Measurements from ENCODE around the gene ESPN.
"Not testable (repeated sequence)": the region's sequence is repeated elsewhere in the genome, so short reads cannot be mapped to it uniquely, and the experiment has no call there.

Gene ESPN

GRCh38 chr1:6448749-6449631 is 24.4 kb downstream of the ESPN start:
- no peak for DNase-seq

DNA sequence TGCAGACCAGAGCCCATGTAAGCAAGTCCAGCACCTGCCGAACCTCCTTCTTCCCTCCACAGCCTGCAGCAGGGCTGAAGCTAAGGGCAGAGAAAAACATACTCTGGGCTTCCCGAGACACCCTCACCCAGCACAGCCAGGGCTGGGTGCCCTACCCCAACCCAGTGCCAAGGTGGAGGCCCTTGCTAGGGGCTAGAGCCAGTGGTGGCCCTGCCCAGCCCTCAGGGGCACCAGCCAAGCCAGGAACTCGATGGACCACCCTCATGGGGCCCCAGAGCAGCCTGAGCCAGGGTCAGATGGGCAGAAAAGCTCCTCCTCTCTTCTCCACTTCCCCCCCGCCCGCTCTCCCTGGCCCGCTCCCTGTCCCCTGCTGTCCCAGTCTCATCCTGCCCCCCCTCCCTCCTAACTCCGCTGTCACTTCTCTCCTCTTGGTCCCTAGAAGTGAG is 25.5 kb downstream of the ESPN start:
- no peak for DNase-seq

- not testable (repeated sequence) for DNase-seq
Measured at GRCh38 chr1:6450486-6450885, 25.9 kb downstream of the ESPN start.

DNA sequence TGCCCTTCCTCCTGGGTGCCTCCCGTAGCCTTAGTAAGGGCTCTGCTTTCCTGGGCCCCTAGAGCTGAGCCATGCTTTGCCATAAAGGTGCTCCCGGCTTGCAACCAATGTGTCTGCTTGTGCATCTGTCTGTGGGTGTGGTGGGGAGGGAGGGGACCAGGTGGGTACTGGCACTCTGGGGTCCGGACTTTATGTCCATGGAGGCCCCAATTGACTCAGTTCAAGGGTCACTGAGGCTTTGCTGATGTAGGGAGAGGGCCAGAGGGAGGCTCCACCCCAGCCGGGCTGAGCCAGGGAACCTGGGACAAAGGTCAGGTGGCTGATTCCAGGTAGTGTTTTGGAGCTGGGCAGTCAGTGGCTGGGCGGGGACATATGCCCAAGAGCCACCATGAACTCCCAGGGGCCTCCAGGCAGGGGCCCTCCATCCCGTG is 26.4 kb downstream of the ESPN start:
- DNase-seq: no peak

DNA sequence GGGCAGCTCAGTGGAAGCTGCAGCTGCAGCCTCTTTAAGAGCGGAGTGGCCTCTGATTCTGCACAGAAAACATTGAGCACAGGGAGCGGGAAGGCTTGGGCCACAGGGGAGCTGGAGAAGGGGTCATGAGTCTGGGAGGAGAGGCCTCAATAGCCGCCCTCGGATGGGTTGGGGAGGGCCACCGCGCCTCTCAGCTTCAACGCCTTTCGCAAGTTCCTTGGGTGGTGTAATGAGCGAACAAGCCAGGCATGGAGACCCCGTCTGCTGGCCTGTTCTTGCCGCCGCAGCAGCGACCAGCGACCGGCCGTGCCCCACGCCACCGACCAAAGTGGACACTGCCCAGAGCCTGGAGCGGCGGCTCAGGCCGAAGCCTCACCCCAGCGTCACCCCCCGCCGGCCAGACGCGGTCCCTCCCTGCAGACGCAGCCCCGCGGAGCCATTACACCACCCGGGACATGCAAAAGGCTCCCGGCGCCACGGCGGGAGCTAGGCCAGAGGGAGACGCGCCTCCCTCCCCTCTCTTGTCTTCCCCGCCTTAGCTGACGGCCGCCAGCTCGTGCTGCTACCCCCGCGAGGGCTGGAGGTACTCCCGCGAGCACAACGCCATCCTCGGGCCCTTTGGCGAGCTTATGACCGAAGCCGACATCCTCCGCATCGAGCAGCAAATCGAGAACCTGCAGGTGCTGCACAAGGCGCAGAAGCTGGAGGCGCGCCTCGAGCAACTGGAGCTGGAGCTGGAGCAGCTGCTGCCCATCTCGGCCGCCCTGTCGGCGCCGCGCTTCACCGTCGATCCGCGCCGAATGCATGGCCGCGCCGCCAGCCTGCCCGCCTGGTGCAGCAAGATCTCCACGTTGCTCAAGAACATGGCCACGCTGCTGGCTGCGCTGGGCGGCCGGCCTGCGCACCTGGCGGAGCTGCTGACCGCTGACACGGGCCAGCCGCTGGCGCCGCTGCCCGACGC is 29.6 kb downstream of the ESPN start:
- DNase-seq: not testable (repeated sequence)

DNA sequence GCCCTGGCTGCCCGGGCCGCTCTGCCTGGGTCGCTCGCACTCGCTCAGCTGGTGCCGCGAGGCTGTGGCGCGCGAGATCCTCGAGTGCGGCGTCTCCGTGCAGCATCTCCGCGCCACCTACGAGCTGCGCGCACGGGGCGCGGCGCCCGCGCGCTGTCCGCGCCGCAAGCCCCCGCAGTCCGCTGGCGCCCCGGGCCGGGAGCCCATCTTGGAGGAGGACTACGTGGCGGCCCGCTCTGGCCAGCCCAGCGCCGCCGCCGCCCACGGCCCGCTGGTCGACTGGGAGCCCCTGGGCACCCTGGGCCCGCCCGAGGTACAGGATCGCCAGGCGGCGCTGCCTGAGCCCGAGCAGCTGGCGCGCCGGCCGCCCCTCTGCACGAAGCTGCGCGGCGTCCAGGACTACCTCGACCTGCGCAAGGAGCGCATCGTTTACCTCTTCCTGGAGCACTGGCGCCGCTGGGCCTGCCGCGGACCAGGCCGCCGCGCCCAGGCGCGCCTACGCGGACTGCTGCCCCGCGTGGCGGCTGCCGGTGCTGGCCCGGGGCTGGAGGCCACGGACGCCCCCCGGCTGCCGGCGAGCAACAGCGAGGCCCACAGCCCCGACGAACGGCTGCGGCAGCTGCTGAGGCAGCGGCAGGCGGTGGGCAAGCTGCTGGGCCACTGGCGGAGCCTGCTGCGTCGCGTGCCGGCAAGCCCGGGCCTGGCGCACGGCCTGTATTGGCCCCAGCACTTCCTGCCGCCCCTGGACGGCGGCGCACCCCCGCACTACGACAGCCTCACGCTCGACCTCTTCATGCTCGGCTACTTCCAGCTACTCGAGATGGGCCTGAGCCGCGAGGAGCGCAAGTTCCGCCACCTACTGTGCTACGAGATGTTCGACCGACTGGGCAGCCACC is 30.5 kb downstream of the ESPN start:
- peak; percentile 43 for DNase-seq

- DNase-seq: not testable (repeated sequence)
Measured at GRCh38 chr1:6455752-6456520, 31.4 kb downstream of the ESPN start.

DNA sequence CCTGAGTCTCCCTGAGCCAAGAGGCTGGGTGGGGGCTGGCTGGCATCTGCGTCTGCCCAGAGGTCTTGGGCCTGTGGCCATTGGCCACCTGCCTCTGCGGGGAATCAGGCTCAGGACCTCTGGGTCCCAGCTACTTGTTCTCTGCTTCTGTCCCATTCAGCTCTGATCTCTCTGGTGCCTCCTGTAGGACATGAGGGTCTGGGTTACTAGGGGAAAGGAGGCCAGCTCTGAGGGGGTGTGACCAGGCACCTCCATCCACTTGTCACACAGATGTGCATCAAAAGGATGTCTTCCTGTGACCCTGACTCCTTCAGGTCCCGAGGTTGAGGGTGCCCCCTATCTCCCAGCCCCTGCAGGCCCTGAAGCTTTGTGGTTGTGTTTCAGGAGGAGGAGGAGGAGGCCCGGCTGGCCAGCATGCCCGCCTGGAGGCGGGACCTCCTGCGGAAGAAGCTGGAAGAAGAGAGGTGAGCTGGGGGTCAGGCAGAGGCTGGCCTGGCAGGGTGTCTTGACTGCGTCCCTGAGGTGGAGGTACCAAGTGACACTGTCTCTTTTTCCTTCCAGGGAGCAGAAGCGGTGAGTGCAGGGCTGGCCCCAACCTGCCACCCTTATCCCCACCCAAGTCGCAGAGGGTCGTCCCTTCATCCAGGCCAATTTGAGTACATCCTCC is 32.4 kb downstream of the ESPN start:
- DNase-seq: no peak

- DNase-seq: peak; percentile 83
Measured at GRCh38 chr1:6459850-6460265, 35.3 kb downstream of the ESPN start.

DNA sequence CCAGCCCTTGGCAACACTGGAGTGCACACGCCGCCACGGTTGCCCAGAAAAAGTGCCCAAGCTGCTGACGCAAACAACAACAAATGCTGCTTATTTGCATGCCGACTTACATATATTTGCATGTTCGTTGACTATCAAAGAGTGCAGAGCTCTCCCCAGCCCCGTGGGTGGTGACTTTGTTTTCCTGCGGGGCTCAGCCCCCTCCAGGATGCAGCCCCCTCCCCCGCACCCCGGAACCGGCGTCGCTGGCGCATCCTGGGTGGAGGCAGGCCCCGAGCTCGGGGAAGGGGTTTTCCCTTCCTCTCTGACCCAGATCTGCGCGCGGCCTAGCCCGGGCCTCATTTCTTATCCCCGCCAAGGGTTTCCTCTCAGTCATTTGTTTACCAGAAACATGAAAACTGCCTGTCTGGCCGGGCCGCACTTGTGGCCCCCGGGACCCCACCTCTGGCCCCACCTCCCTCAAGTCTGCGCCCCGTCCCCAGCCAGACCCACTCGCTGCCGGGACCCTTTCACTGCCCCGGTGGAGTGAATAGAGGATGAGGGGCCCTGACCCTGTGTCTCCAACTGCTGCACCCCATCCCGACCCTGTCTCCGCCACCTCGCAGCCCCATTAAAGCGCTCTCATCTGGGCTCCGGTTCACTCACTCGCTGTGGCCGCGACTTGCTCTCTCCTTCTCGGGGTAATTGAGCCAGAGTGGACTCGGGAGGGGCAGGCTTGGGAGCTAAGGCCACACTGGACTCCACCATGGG is 35.9 kb downstream of the ESPN start:
- DNase-seq: peak; percentile 96

GRCh38 chr1:6461051-6461530 is 36.5 kb downstream of the ESPN start:
- no peak for DNase-seq

DNA sequence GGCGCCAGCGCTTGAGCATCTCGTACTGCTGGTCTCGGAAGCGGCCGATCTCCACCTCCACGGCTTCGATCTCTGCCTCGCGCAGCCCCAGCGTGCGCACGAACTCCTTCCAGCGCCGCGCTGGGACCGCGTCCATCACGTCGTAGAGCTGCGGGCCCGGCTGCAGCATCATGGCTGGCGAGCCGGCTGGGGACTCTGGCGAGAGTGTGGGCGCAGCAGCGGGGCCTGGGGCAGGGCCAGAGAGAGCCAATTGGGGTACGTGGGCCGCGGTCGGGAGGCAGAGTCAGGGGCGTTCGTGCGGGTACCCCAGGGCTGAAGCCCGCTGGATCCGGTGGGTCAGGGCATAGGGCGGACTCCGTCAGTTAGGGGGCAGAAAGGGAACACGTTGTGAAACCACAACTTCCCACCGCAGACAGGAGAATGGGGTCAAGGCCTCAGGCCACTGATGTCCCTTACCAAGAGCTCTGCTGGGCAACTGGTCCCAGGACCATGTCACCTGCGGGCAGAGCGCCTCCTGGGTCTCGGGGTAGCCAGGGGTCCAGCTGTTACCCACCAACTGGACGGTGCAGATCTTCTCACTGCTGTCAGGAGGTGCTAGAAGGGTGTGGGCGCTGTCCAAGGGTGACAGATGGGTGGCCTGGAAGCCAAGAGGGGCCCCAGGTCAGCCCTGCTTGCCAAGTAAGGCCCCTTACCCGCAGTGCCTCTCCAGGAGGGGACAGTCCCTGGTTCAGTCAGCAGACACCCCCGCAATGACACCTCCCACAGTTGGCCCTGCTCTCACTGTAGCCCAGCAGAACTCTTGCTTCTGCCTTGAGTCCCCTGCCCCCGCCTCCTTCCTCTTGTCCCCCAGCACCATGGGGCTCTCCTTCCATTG is 37.2 kb downstream of the ESPN start:
- no peak for DNase-seq

DNA sequence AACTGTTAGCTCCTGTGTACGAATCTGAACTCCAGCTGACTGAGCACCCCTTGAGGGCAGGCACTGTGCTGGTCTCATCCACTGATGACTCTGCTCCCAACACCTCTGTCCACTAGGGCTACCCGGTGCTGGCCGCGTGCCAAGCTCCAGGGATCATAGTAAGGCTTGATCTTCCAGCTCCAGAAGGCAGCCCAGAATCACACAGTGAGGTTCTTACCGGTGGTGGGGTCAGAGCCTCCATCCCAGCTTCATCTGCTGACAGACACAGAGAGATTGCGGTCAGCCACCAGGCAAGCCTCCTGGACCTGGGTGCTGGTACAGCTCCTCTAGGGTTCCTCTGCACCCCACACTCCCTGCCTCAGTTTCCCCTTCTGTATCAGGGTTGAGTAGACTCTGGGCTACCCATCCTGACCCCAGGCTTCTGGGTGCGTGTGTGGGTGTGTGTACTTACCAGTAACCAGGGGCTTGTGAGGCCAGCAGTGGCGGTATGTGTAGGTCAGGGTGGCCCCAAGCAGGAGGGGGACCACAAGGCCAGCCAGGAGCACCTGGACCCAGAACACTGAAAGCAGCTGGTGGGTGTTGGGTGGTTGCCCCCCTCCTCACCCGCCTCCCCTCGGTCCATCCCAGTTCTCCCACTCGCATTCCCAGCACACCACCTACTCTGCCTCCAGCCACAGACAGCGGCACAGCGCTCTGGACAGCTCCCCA is 38.0 kb downstream of the ESPN start:
- no peak for DNase-seq

GRCh38 chr1:6463120-6463412 is 38.5 kb downstream of the ESPN start:
- DNase-seq: no peak

DNA sequence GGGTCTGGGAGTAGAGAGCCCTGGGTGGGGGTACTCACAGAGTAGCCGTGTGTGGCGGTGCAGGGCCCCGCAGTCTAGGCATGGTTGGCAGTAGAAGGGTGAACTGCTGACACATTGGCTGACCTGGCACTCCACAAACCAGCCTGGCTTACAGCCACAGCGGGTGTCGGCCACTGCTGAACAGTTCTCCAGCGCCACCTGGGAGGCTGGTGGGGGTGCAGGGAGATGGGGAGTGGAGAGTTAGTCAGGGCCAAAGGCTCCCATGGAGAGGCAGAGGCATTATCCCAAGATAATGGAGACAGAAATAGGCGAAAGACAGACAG is 39.9 kb downstream of the ESPN start:
- DNase-seq: peak; percentile 55

GRCh38 chr1:6464915-6465314 is 40.3 kb downstream of the ESPN start:
- DNase-seq: no peak

- peak; percentile 43 for DNase-seq
Measured at GRCh38 chr1:6465461-6466005, 41.0 kb downstream of the ESPN start.

DNA sequence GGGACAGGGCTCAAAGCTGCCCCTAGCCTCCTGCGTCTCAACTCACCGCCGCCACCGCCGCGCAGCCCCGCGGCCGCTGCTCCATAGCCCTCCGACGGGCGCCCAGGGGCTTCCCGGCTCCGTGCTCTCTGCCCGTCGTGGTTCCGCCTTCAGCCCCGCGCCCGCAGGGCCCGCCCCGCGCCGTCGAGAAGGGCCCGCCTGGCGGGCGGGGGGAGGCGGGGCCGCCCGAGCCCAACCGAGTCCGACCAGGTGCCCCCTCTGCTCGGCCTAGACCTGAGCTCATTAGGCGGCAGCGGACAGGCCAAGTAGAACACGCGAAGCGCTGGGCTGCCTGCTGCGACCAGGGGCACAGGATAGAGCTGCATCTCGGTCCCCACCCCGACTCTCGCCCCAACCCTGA is 41.4 kb downstream of the ESPN start, which contains the start of gene TNFRSF25:
TSS of gene TNFRSF25 (minus strand) at position 151 of the 400 bp plus-strand sequence. CDS start at position 85, 66 bp downstream.
- DNase-seq: peak; percentile 60

All from CD4-positive, alpha-beta T cell treated with Interleukin-4 for 4 hours (primary cell).